SK-N-DZ (cell line): Measurements from ENCODE around the gene PARS2.
"Not testable (repeated sequence)": the region's sequence is repeated elsewhere in the genome, so short reads cannot be mapped to it uniquely, and the experiment has no call there.

Experiments used
- DNase-seq: peaks from one replicate; pipeline ENCODE4 v3.0.0-alpha.2; 2015; ENCODE audit warnings: low spot score

PARS2 gene

DNA sequence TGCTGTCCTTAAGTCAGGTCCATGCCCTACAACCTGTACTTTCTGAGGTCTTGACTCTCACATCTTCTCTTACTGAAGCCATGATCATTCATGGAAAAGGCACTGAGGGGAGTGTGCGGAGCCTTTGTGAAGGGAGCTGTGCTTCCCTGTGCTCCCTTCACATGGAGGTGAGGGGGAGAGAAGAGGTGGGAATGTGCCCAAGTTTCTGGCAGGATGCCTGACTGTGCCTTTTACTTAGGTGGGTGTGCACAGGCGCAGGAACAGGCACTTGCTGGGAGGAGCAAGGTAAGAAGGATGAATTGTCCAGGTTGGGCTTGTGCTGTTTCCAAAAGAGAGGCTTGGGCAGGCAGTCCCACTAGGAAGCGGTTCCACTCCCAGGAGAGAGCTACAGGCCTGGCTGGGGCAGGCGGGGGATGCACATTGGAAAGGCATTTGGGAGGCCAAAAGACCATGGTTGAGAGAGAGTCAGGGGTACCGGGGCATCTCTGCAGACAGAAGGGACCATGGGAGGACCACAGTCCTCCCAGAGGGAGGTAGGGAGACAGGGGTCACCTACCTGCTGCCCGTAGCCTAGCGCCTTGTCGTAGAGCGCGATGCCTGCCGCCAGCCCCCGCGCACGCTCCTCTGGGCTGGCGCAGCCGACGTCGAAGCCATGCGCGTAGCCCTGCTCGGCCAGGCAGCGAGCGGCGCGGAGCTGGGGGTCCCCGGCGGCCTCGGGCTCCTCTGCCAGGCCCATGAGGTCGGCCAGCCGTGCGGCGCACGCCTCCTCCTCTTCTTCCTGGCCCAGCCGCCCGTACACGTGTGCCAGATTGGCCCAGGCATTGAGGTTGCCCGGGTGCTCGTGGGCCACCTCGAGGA is 35.9 kb upstream of the PARS2 start:
- DNase-seq: no peak

DNA sequence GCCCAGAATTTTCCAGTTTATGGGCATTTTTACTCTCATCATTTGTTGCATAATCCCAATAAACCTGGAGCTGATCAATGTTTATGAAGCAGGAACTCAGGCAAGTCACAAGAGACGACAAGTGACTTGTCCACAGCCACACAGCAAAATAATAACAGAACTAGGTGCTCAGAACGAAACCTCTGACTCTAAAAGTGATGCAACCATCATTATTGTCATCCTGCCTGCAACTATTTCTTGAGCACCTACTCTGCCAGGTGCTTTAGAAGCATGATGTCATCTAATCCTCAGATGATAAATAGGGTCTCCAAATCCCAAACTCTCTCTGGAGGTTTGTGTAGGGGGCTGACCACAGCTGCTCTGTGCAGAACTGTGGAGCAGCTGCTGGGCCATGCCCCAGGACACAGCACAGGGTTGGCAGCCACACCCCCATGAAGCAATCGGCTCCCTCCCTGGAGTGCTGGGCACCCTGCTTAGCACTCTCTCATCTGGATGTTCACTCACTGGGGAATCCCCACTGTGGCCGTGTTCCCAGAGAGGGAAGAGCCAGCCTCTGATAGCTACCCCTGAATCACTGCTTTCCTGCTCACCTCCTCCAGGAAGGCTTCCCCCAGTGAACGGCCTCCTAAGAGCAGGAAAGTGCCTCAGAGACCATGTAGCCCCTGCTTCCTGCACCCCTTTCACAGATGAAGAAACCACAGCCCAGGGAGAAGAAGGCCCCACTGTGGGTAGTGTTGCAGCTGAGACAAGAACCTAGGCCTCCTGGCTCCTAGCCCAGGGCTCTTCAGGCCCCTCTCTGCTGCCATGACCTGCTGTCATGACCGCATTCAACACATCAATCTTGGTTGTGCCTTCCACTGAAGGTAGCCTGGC is 34.7 kb upstream of the PARS2 start:
- DNase-seq: no peak

DNA sequence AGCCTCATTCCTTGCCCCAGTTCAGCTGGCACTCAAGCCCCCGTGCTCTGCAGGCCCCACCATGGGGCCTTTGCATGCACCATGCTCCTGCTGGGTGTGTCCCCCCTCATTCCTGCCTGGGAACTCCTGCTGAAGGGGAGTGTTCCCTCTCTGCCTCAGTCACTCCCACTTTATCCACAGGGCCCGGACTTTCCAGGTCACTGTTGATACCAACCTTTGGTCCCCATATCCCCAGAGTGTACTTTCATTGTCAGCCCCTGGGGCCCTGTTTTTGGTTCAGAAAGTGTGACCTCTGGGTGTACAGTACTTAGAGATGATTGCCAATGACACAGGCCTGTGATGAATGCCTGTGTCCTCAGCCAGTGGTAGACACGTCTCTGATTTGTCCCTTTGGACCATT is 33.9 kb upstream of the PARS2 start:
- no peak for DNase-seq

DNA sequence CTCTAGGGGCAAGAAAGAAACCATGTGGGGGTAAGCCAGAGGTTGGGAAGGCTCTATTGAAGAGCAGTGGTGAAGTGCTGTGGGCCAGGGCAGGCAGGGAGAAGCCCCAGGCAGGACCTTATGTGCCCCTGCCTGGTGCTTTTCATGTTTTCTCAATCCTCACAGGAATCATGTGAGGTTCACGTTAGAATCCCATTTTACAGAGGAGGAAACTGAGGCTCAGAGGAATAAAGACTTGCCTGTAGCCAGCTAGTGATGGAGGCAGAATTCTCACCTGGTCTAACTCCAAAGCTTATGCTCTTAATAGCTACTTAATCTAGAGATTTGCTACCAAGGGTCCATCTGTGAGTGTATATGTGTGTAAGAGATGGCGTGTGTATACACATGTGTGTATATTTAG is 32.6 kb upstream of the PARS2 start:
- DNase-seq: no peak

- no peak for DNase-seq
These were observed 31.6 kb upstream of the PARS2 start for GRCh38 chr1:54795841-54796468.

DNA sequence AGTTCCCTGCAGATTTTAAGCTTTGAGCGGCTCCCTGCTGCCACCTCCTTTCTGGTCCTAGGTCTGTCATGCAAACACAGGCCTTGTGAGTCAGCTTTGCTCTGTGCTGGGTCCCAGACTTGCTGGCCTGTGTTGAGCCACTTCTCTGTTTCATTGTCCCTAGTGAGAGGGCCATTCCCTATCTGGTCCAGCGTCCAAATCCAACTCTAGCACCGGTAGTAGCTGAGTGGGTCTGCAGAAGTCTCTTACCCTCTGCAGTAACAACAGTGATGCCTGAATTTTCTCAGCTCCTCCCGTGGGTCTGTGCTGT is 31.0 kb upstream of the PARS2 start:
- no peak for DNase-seq

DNA sequence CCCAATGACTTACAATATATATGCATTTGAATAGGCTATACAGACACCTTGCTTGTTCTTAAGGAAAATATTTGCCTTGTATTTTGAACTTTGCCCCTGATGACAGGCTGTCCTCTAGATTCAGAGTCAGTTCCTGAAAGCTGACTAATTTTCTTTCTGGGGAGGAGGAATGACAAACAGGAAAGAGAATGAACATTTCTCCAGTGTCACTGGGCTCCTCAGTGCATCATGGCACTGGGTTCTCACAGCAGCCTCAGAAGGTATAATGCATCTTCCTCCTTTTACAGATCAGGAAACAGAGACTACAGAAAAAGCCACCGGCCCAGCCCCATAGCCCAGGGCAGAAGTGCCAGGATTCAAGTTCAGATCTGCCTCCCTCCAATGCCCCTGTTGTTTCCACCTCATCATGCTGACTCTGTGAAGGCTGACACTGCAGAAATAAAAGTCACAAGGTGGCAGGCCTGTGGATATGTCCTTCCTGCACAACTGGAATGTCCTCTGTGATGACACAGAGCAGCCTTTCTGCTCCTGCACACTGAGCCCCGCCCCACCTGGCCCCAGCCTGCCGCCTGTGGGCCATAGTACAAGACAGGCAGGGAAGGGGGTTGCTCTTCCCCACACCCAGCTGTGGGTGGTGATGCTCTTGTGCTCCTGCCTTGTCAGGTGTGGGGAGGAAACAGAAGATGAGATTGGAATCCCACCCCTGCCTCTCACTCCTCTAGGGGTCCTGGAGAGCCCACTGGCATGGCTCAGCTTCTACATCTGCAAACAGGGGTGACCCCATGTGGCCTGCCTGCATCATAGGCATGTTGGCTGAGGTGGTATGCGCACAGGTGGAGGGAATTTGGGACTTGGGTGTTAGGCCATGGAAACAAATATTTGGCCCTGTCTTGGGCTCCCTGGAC is 30.4 kb upstream of the PARS2 start:
- DNase-seq: peak; percentile 32

GRCh38 chr1:54792686-54793282 is 28.5 kb upstream of the PARS2 start:
- peak; percentile 93 for DNase-seq

DNA sequence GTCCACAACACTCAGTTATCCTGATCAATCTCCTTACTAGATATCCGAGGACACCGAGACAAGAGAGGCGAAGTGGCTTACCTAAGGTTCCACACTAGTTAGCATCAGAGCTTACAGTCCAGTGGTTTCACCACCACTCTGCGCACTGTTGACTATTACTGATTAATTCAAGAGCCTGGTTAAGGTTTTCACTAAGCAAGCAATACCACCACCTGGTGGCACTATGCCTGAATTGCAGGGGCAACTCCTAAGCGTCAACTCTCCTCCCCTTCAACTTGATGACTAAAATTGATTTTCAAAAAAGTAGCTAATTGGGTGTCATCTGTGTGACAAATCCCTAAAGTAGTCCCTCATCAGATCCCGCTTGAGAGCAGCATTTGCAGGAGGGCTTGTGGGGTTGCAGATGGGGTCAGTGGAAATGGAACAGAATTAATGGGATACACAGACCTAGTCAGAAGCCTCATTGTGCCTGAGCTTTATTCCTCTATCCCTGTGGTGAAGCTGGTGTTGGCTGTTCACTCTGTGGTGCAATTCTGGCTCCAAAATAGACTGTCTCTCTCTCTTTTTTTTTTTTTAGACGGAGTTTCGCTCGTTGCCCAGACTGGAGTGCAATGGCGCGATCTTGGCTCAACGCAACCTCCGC is 27.7 kb upstream of the PARS2 start:
- DNase-seq: peak; percentile 40

GRCh38 chr1:54788459-54788858 is 24.1 kb upstream of the PARS2 start:
- no peak for DNase-seq

DNA sequence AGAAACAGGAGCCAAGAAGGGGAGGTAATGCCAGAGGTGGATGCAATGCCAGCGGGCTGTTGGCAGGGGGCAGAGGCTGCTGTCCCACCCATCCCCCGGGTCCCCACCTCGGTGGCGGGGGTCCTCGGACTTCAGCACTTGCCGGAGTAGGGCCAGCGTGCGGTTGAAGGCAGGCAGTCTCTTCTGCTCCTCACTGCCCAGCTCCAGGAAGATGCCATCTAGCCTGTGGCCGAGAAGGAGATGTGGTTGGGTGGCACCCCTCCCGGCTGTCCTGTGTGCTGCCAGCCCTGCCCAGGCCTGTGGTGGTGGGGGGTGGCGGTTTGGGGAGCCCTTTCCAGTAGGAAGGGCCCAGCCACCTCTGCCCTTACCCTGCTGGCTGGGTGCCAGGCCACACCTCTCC is 23.3 kb upstream of the PARS2 start:
- DNase-seq: no peak

GRCh38 chr1:54786778-54787177 is 22.5 kb upstream of the PARS2 start:
- DNase-seq: no peak

DNA sequence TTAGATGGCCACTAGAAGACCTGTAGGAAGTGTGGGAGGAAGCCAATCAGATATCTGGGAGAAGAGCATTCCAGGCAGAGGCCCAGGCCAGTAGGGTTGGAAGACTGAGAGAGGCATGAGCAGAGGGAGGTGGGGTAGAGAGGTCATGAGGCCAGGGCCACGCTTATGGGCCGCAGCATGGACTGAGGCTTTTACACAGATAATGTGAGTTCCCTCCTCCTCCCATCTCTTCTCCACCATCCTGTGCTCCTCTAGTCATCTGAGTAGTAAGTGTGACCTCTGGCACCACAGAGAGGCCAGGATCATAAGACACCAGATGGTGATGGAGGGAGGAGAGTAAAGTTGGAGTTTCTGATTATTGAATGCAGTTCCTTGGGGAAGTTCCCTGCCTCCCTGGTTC is 19.7 kb upstream of the PARS2 start:
- no peak for DNase-seq

GRCh38 chr1:54782588-54782987 is 18.3 kb upstream of the PARS2 start:
- DNase-seq: no peak

DNA sequence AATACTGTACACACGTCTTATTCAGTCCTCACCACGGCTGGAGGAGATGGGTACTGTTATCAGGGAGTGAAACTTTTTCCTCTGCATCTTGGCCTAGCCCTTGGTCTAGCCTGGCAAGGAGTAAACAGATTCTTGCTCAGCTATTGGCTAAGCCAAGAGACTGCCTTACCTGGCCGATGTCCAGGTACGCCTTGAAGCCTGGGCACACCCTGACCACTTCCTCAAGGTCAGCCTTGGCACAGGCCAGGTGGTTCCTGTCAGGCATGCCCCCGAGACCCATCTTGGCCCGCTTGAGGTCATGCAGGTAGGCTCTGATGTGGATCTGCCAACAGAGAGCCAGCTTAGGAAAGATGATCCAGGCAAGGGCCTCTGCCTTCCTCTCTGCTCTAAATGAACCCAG is 17.8 kb upstream of the PARS2 start:
- no peak for DNase-seq

DNA sequence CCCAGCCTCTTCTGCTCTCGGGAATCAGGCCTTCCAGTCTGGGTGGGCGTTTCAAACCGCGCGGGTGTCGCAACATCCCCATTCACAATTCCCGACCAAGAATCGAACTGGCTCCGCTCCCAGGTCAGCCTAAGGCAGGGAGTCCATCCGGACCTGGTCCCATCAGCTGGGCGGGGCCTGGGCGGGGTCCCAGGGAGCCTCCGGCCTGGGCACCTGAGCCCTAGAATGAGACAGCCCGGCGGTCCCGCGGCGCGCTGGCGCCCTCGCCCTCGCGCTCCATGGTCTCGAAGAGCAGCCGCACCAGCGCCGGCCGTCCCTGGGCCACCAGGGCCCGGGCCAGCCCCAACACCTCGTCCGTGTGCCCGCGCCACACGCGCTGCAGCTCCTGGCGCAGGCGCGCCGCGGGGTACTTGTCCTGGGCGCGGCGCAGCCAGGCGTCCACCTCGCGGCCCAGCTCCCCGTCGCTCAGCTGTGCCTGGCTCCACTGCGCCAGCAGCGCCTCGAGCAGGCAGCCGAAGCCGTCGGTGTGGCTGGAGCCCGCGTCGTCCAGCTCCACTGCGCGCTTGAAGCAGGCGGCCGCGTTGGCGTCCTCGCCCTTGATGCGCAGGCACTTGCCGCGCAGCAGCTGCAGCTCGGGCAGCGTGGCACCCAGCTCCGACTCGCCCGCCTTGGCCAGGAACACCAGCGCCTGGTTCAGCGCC is 16.9 kb upstream of the PARS2 start:
- DNase-seq: no peak

- no peak for DNase-seq
These were observed 13.1 kb upstream of the PARS2 start for GRCh38 chr1:54777431-54777830.

GRCh38 chr1:54777011-54777410 is 12.7 kb upstream of the PARS2 start:
- DNase-seq: no peak

DNA sequence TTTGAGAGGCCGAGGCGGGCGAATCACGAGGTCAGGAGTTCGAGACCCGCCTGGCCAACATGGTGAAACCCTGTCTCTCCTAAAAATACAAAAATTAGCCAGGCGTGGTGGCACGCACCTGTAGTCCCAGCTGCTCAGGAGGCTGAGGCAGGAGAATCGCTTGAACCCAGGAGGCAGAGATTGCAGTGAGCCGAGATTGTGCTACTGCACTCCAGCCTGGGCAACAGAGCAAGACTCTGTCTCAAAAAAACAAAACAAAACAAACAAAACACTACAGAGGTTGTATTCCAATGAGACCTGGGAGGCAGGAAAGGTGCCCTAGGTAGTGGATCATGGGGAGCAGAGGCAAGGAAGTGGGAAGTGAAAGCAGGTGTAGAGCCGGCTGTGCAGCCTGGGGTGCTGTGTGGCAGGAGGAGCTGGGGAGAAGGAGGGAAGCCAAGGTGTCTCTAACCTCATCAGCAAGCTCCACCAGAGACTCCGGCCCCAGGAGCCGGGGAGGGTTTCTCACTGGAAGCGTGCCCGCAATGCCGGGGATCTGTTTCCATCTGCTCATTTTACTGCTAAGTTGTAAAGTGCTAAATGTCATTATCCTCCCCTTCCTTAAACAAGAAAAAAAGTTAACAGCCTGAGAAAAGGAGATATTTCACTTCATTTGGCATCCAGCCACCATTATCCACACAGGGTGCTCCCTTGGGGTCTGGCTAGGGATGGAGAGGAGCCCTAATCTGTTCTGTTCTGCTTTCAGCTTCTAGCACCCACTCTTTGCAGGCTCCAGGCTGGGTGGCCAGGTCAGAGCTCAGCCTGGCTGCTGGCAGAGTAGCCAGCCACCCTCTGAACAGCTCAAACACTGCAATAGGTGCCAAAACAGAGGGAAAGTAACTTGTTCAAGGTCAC is 11.8 kb upstream of the PARS2 start:
- not testable (repeated sequence) for DNase-seq
